Measurements from ENCODE around the gene GNGT2. TPM values are rescaled to one million over a fixed set of nuclear protein-coding genes. Genes with fewer than 3 reads are reported as not detected.
"Not testable (repeated sequence)": the region's sequence is repeated elsewhere in the genome, so short reads cannot be mapped to it uniquely, and the experiment has no call there.

GNGT2 gene
- total and polyA plus RNA-seq, 2 experiments from 2014 or later: 0.42 to 1.5 TPM

GRCh38 chr17:49187301-49187700, 23.1 kb downstream of the GNGT2 start (continued):
- TF ChIP-seq REST (IDR thresholded peaks at IDR 0.05; ENCODE audit: unreplicated experiment) (no peak), POLR2AphosphoS5 (IDR thresholded peaks at IDR 0.05; ENCODE audit: low read depth) (no peak)

GRCh38 chr17:49185381-49185780, 25.0 kb downstream of the GNGT2 start:
- Mint-ChIP-seq H3K9me3 (peaks cover 41% of the 10 kb centered on the region), H3K36me3 (ENCODE audit: low read depth) (peaks cover 20% of the 10 kb centered on the region)
- DNase-seq (ENCODE audit: low spot score); H3K27ac Mint-ChIP-seq; H3K27ac ChIP-seq (ENCODE audit: low read depth); ATAC-seq; H2AFZ ChIP-seq; H3K4me1 ChIP-seq (ENCODE audit: insufficient read depth); H3K79me2 ChIP-seq (replicated peaks; ENCODE audit: insufficient read depth); H3K36me3 ChIP-seq (ENCODE audit: insufficient read depth); H3K9me2 ChIP-seq (ENCODE audit: insufficient read depth); H4K20me1 ChIP-seq (replicated peaks; ENCODE audit: insufficient read depth); H3K4me3 ChIP-seq; H3K27me3 ChIP-seq (ENCODE audit: insufficient read depth); H3K4me2 ChIP-seq; H3K4me1 Mint-ChIP-seq; H3K4me3 Mint-ChIP-seq; H3F3A ChIP-seq (replicated peaks; ENCODE audit: low read depth); H3K27me3 Mint-ChIP-seq (ENCODE audit: insufficient read depth, low read depth, poor library complexity): not testable (repeated sequence)

GRCh38 chr17:49184522-49184921, 25.9 kb downstream of the GNGT2 start:
- peaks cover 44% of the 10 kb centered on the region for H3K9me3 Mint-ChIP-seq
- not testable (repeated sequence) for H3K4me3 Mint-ChIP-seq

GRCh38 chr17:49183801-49184200, 26.6 kb downstream of the GNGT2 start:
- H3K4me1 Mint-ChIP-seq: no peaks in the 10 kb centered on the region
- H3K36me3 Mint-ChIP-seq (ENCODE audit: low read depth): peaks cover 20% of the 10 kb centered on the region
- no peaks in the 10 kb centered on the region for H3K27me3 Mint-ChIP-seq (ENCODE audit: insufficient read depth, low read depth, poor library complexity)
- no peak overlapping the region for H3K27ac Mint-ChIP-seq
- Histone ChIP-seq H3K36me3 (ENCODE audit: insufficient read depth) (0 out of 2 replicates have a peak, but pooled peaks cover 3% of the 10 kb centered on the region), H3F3A (replicated peaks; ENCODE audit: low read depth) (no peaks in the 10 kb centered on the region), H3K4me3 (no peak overlapping the region), H3K9me2 (ENCODE audit: insufficient read depth) (no peaks in the 10 kb centered on the region), H2AFZ (no peak overlapping the region), H3K27ac (ENCODE audit: low read depth) (no peak overlapping the region), H4K20me1 (replicated peaks; ENCODE audit: insufficient read depth) (no peaks in the 10 kb centered on the region), H3K4me2 (no peak overlapping the region), H3K27me3 (ENCODE audit: insufficient read depth) (no peaks in the 10 kb centered on the region), H3K4me1 (ENCODE audit: insufficient read depth) (no peaks in the 10 kb centered on the region), H3K79me2 (replicated peaks; ENCODE audit: insufficient read depth) (no peaks in the 10 kb centered on the region)
- peaks cover 44% of the 10 kb centered on the region for H3K9me3 Mint-ChIP-seq
- ATAC-seq (no peak), DNase-seq (ENCODE audit: low spot score) (no peak)
- H3K4me3 Mint-ChIP-seq: no peak overlapping the region
- TF ChIP-seq ZNF331 (CRISPR knock-in tag; IDR thresholded peaks at IDR 0.05; ENCODE audit: low read depth) (no peak), REST (IDR thresholded peaks at IDR 0.05; ENCODE audit: unreplicated experiment) (no peak), STAT1 (IDR thresholded peaks at IDR 0.05; ENCODE audit: unreplicated experiment) (no peak), JUNB (IDR thresholded peaks at IDR 0.05; ENCODE audit: unreplicated experiment) (no peak), POLR2AphosphoS5 (IDR thresholded peaks at IDR 0.05; ENCODE audit: low read depth) (no peak), ZNF114 (CRISPR knock-in tag; IDR thresholded peaks at IDR 0.05) (no peak), EZH2phosphoT487 (IDR thresholded peaks at IDR 0.05; ENCODE audit: unreplicated experiment) (no peak), ETS1 (IDR thresholded peaks at IDR 0.05) (no peak)

More at GRCh38 chr17:49184522-49184921, 25.9 kb downstream of the GNGT2 start:
- not testable (repeated sequence) for H3K27ac ChIP-seq (ENCODE audit: low read depth); H3K4me1 Mint-ChIP-seq; H3K27me3 Mint-ChIP-seq (ENCODE audit: insufficient read depth, low read depth, poor library complexity); H3K36me3 ChIP-seq (ENCODE audit: insufficient read depth); H4K20me1 ChIP-seq (replicated peaks; ENCODE audit: insufficient read depth); H3K4me2 ChIP-seq; H2AFZ ChIP-seq; H3K4me3 ChIP-seq; H3K27me3 ChIP-seq (ENCODE audit: insufficient read depth); DNase-seq (ENCODE audit: low spot score); H3K27ac Mint-ChIP-seq; H3K79me2 ChIP-seq (replicated peaks; ENCODE audit: insufficient read depth); H3K9me2 ChIP-seq (ENCODE audit: insufficient read depth); H3F3A ChIP-seq (replicated peaks; ENCODE audit: low read depth); ATAC-seq; H3K4me1 ChIP-seq (ENCODE audit: insufficient read depth)
- H3K36me3 Mint-ChIP-seq (ENCODE audit: low read depth): peaks cover 20% of the 10 kb centered on the region

Measured in GM23338 (cell line).